Memory B cell (primary cell): ENCODE results near the gene DPP8.

Experiments
- ATAC-seq: fragments of 150-1000 bp; cut with Tn5 transposase; 2 replicates; pipeline ENCODE4 v1.10.0; 2021; ENCODE audit warnings: low read depth, mild to moderate bottlenecking, moderate library complexity
- DNase-seq, 2 donors: peaks; one replicate each; pipeline ENCODE4 v3.0.0; 2022; ENCODE audit warnings: low spot score in 2 of 2
- H3K27ac Mint-ChIP-seq: one replicate; pipeline ENCODE4 v1.8.0; 2022; ENCODE audit warnings: mild to moderate bottlenecking, moderate library complexity, mixed read lengths
- H3K27me3 Mint-ChIP-seq: one replicate; pipeline ENCODE4 v1.8.0; 2022; ENCODE audit warnings: mixed read lengths
- H3K36me3 Mint-ChIP-seq: one replicate; pipeline ENCODE4 v1.8.0; 2022; ENCODE audit warnings: mild to moderate bottlenecking, mixed read lengths
- H3K4me1 Mint-ChIP-seq: one replicate; pipeline ENCODE4 v1.8.0; 2022; ENCODE audit warnings: mixed read lengths
- H3K4me3 Mint-ChIP-seq: one replicate; pipeline ENCODE4 v1.8.0; 2022; ENCODE audit warnings: mild to moderate bottlenecking, moderate library complexity, mixed read lengths
- H3K9me3 Mint-ChIP-seq: one replicate; pipeline ENCODE4 v1.8.0; 2022; ENCODE audit warnings: mixed read lengths

The DPP8 gene

DNA sequence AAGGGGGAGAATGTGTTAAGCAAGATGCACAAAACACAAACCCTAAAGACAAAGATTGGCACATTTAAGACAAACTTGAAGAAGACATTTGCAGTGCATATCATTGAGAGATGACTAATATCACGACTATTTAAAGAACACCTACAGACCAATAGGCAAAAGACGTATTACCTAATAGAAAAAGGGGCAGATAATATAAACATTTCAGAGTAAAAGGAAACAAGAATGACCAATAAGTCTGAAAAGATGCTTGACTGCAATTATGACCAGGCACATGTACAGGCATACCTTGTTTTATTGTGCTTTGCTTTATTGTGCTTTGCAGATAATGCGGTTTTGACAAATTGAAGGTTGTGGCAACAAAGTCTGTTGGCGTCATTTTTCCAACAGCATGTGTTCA is 17.7 kb upstream of the DPP8 start:
- Mint-ChIP-seq H3K27ac (no peak overlapping the region), H3K9me3 (no peaks in the 10 kb centered on the region)

DNA sequence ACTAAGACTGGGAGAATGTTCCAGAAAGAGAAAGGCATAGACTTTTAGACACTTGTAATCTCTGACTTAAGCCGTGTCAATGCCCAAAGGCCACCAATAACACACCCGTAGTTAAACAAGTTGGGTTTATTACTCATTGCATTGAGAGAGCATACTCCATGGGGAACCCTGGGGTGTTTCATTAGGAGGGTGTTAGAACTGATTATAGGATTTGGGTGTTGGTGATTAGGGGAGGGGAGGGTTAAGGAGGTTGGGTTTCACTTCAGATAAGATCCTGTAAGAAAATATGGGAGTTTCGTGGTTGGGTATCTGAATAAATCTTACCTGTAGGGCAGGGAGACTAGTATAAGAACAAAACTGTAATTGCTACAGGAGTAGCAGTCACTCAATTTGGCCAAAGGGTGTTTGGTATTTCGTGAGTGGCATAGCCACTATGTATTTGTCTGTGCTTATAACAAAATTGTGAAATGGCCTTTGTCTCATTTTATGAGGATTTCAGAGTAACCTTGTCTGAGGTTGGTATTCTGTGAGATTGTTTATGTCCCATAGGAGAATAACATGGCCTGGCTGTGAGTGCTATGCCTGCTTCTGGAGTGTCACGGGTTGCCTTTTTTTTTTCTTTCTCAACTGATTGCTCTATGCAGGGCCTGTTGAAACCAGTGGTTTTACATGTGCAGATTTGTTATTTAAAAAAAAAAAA is 15.7 kb upstream of the DPP8 start:
- ATAC-seq (no peak), DNase-seq (no peak)
- Mint-ChIP-seq H3K36me3 (no peaks in the 10 kb centered on the region), H3K9me3 (no peaks in the 10 kb centered on the region), H3K27me3 (no peaks in the 10 kb centered on the region), H3K4me3 (no peak overlapping the region), H3K4me1 (peaks cover 25% of the 10 kb centered on the region), H3K27ac (peak overlapping the region; percentile 5)

More for the DNA sequence above, 17.7 kb upstream of the DPP8 start:
- Mint-ChIP-seq H3K27me3 (no peaks in the 10 kb centered on the region), H3K4me3 (no peak overlapping the region), H3K36me3 (no peaks in the 10 kb centered on the region), H3K4me1 (peaks cover 19% of the 10 kb centered on the region)
- DNase-seq (no peak), ATAC-seq (no peak)

DNA sequence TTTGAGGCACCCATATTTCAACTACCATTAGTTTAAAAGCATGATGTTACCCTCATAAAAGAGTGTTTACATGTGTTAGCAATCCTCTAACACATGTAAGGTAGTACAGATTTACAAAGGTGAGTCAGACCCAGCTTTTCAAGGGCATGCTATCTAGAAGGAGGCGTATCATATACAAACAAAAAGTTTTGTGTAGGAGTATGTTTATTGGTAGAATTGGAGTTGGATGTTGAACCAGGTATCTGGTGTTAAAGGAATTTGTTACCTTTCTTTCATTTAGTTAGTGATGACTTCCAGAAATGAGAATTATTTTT is 15.2 kb upstream of the DPP8 start:
- H3K4me1 Mint-ChIP-seq = peaks cover 25% of the 10 kb centered on the region
- no peak for DNase-seq
- H3K27ac Mint-ChIP-seq = peak overlapping the region; percentile 5
- no peaks in the 10 kb centered on the region for H3K36me3 Mint-ChIP-seq
- no peaks in the 10 kb centered on the region for H3K27me3 Mint-ChIP-seq
- no peak for ATAC-seq
- no peaks in the 10 kb centered on the region for H3K9me3 Mint-ChIP-seq
- H3K4me3 Mint-ChIP-seq = no peak overlapping the region

DNA sequence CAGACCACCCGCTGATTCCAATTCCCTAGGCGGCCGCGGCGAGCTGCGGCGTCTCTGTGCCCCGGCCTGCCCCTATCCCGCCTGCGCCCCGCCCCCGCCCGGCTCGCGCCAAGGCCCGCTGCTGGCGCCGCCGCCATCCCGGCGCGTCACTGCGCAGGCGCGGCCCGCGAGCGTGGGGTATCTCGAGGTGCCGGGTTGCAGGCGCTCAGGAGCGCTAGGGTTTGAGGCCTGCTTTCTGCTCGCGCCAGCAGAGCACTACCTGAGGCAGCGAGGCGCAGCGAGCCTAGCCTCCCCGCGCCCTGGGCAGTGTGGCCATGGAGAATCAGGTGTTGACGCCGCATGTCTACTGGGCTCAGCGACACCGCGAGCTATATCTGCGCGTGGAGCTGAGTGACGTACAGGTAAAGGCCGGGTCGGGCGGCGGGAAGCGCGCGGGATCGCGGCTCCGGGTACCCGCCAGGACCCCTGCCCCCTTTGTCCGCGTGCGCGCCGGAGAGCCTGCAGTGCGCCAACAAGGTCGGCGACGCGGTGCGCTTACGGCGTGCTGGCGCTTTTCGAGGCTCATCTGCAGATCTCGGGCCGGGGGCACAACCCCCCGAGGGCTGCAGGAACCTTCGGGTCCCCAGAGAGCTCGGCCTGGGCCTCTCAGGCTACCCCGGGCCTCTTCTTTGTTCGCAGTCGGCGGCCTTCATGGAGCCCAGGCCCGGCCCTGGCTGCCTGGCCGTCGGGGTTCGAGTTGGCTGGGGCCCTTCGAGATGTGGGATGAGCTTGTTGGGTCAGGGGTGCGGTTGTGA is 13.0 kb upstream of the DPP8 start, which contains the start of gene HACD3:
Gene HACD3, plus strand, starts transcription at position 146 of the 794 bp plus-strand sequence. Its CDS starts 169 bp downstream, at position 315.
- peaks cover 25% of the 10 kb centered on the region for H3K4me1 Mint-ChIP-seq

DNA sequence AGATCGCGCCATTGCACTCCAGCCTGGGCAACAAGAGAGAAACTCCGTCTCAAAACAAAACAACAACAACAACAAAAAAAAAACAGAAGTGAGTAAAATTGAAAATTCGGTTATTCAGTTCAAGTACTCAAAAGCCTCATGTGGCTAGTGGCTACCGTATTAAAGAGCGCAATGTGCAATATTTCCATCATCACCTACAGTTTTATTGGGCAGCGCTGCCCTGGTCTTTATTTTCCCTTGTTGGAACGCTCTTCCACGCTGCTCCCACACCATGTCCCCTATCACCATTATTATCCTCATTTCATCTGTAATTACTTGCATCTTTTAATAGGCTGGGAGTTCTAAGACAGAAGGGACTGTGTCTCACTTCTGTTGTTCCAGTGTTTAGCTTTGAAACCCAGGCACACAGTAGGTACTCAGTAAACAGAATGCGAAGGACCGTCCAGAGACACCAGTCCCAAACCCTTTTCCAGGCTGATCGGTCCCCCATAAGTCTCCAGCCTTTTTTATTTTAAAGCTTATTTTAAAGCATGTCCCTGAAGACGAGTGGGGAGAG is 12.4 kb upstream of the DPP8 start:
- peak overlapping the region; percentile 89 for H3K27ac Mint-ChIP-seq
- no peaks in the 10 kb centered on the region for H3K36me3 Mint-ChIP-seq
- peak overlapping the region; percentile 94 for H3K4me3 Mint-ChIP-seq
- peaks cover 23% of the 10 kb centered on the region for H3K4me1 Mint-ChIP-seq
- DNase-seq (no peak), ATAC-seq (peak; percentile 11)
- H3K9me3 Mint-ChIP-seq = no peaks in the 10 kb centered on the region
- no peaks in the 10 kb centered on the region for H3K27me3 Mint-ChIP-seq

More for the DNA sequence above, 13.0 kb upstream of the DPP8 start, which contains the start of gene HACD3:
- DNase-seq (peak; percentile 85), ATAC-seq (peak; percentile 96)
- peak within 1 kb of the TSS; percentile 94 for H3K4me3 Mint-ChIP-seq
- no peaks in the 10 kb centered on the region for H3K9me3 Mint-ChIP-seq
- H3K27me3 Mint-ChIP-seq = no peaks in the 10 kb centered on the region
- H3K36me3 Mint-ChIP-seq = no peaks in the 10 kb centered on the region
- peak within 1 kb of the TSS; percentile 89 for H3K27ac Mint-ChIP-seq

DNA sequence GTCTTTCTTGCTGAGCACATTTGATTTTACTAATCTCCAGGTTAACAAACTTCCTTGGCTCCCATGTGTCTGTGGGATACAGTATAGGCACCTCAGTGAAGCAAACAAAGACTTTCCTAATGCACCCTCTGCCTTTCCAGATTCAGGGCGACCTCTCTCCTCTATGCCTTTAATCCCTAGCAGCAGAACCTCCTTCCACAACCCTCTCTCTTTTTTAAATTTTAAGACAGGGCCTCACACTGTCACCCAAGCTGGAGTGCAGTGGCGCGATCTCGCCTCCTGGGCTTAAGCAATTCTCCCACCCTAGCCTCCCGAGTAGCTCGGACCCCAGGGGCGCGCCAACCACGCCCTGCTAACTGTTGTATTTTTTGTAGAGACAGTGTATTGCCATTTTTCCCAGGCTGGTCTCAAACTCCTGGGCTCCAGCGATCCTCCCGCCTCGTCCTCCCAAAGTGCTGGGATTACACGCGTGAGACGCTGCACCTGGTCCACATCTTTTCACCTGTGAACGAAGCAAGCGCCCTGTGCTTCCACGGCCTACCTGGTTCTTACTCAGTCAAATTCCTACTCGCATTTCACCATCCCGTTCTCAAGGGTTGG is 11.1 kb upstream of the DPP8 start:
- H3K4me1 Mint-ChIP-seq = peaks cover 14% of the 10 kb centered on the region
- H3K27ac Mint-ChIP-seq = no peak overlapping the region
- ATAC-seq = no peak
- no peak overlapping the region for H3K4me3 Mint-ChIP-seq
- H3K9me3 Mint-ChIP-seq = no peaks in the 10 kb centered on the region
- DNase-seq = no peak
- no peaks in the 10 kb centered on the region for H3K27me3 Mint-ChIP-seq
- H3K36me3 Mint-ChIP-seq = no peaks in the 10 kb centered on the region

DNA sequence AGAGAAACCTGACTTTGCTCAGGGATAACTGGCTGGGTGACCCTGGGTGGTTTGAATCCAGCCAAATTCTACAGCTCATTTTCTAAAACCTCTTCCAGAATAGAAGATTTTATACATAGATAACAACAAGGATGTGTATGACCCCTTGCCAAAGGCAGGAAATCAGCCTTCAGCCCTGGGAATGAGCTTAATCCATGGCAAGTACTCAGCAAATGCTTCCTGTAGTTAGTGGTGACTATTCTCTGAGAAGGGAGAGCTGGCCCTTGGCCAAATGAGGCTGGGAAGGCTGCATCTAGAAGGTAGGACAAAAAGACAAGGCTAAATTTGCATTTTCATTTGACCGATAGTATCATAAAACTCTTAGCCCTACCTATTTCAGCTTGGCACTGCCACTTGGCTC is 8.1 kb upstream of the DPP8 start:
- no peak for ATAC-seq
- Mint-ChIP-seq H3K9me3 (no peaks in the 10 kb centered on the region), H3K4me3 (no peak overlapping the region), H3K36me3 (no peaks in the 10 kb centered on the region), H3K27me3 (no peaks in the 10 kb centered on the region), H3K27ac (no peak overlapping the region), H3K4me1 (peaks cover 5% of the 10 kb centered on the region)
- DNase-seq = no peak

DNA sequence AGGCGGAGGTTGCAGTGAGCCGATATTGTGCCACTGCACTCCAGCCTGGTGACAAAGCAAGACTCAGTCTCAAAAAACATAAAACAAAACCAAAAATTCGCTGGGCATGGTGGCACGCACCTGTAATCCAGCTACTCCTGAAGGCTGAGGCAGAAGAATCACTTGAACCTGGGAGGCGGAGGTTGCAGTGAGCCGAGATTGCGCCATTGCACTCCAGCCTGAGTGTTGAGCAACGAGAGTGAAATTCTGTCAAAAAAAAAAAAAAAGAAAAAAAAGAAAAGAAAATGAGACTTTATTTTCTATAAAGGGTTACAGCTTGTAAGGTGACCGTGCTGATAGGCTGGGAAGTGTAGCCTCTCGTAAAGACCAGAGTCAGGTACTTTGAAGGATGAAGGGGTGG is 6.7 kb upstream of the DPP8 start:
- Mint-ChIP-seq H3K27me3 (no peaks in the 10 kb centered on the region), H3K9me3 (no peaks in the 10 kb centered on the region), H3K4me1 (no peaks in the 10 kb centered on the region), H3K36me3 (no peaks in the 10 kb centered on the region), H3K27ac (no peak overlapping the region), H3K4me3 (no peak overlapping the region)
- ATAC-seq (no peak), DNase-seq (no peak)

DNA sequence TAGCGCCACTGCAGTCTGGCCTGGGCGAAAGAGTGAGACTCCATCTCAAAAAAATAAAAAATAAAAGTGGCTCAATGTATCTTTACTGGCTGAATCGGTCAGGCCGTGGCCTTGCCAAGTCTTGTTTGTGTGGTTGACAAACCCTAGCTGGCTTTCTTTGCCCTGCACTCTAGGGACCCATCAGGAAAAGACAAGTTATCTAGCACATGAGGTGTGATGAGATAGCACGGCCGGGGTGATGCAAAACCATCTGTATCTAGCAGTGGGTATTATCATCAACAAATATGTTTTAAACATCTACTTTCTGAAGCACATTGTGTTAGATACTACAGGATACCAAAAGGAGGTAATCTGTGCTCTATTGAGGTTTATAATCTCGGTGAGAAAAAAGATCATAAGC is 3.9 kb upstream of the DPP8 start:
- ATAC-seq (no peak), DNase-seq (no peak)
- Mint-ChIP-seq H3K27me3 (no peaks in the 10 kb centered on the region), H3K36me3 (no peaks in the 10 kb centered on the region), H3K4me3 (no peak overlapping the region), H3K4me1 (peaks cover 7% of the 10 kb centered on the region), H3K9me3 (no peaks in the 10 kb centered on the region), H3K27ac (no peak overlapping the region)

DNA sequence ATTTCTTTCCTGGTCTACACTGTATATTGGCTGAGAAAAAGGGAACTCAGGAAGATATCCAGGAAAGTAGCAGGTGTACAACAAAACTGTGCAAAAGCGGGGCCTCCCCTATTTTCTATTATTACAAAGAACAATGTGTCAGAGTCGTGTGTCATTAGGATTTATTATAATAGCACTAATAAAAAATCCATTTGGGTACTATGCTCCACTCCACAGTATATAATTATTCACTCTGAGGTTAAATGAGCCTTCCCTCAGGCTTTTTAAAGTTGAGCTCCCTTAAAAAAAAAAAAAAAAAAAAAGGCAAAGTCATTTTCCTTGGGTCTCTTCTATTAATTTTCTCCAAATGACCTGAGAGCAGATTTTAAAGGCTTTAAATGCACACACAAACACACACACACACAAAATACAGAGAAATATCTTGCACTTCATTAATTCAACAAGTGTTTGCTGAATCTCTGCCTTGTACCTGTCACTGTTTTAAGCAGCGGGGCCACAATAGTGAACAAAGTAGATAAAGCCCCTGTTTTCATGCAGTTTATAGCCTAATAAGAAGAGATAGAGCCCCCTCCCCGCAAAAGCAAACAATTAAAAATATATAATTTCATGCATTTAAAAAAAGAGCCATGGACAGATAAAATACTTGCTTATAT is 1.3 kb upstream of the DPP8 start:
- no peak overlapping the region for H3K27ac Mint-ChIP-seq
- H3K9me3 Mint-ChIP-seq = no peaks in the 10 kb centered on the region
- H3K4me3 Mint-ChIP-seq = no peak overlapping the region
- H3K4me1 Mint-ChIP-seq = peaks cover 10% of the 10 kb centered on the region
- no peak for ATAC-seq
- no peaks in the 10 kb centered on the region for H3K36me3 Mint-ChIP-seq
- DNase-seq = no peak
- H3K27me3 Mint-ChIP-seq = no peaks in the 10 kb centered on the region

DNA sequence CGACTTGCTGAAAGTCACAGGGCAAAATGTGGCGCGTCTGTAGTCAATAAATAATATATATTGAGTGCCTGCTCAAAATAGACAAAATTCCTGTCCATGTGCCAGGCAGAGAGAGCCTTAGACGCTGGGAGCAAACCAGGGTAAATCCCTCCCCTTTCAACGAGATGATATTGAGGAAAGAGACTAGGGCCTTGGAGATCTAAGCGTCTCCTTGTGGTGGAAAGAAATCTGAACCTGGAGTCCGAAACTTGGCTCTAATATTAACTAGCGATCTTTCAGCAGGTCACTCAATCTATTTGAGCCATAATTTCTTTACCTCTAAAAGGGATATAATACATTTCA is 348 bp upstream of the DPP8 start:
- H3K27me3 Mint-ChIP-seq = no peaks in the 10 kb centered on the region
- H3K9me3 Mint-ChIP-seq = no peaks in the 10 kb centered on the region
- H3K27ac Mint-ChIP-seq = peak overlapping the region; percentile 91
- peaks cover 2% of the 10 kb centered on the region for H3K36me3 Mint-ChIP-seq
- ATAC-seq = no peak
- H3K4me3 Mint-ChIP-seq = peak overlapping the region; percentile 90
- H3K4me1 Mint-ChIP-seq = peaks cover 10% of the 10 kb centered on the region
- DNase-seq = no peak

DNA sequence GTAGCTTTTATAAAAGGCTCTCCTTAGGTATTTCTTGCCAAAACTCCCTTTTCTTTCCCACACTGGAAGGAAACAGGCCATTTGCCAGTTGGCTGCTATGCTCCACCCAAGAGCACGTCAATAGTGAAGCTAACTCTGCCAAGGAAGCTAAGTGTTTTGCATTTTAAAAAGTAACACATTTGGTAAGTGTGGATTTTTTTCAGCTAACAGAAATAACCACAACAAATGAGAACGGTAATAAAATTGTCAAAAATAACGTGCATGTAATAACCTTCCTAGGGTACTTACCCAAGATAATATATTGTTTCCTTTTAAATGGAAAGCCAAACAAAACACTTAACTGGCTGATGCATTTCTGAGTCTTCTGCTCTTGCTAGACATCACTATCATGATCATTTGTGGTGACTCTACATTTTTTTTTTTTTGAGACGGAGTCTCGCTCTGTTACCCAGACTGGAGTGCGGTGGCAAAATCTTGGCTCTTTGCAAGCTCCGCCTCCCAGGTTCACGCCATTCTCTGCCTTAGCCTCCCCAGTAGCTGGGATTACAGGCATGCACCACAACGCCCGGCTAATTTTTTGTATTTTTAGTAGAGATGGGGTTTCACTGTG is 4.6 kb downstream of the DPP8 start:
- Mint-ChIP-seq H3K4me1 (peaks cover 13% of the 10 kb centered on the region), H3K9me3 (no peaks in the 10 kb centered on the region), H3K36me3 (peaks cover 9% of the 10 kb centered on the region), H3K4me3 (no peak overlapping the region), H3K27ac (no peak overlapping the region), H3K27me3 (no peaks in the 10 kb centered on the region)
- ATAC-seq (no peak), DNase-seq (no peak)

DNA sequence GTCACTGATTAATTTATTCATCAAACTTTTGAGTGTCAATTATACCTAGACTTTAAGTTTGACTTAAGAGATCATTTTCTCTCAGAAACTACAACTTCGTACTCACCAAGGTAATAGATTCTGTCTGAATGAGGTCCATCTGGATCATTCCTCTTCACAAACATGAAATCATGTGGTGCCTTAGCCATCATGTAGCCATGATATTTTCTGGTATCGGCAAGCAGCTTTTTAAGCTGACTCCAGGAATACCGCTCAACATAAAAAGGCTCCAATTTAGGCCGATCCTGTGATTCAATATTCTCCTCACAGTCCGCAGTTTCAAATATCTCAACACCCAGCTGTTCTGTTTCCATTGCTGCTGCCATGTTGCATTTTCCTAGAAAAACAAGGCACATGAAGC is 5.3 kb downstream of the DPP8 start:
- no peaks in the 10 kb centered on the region for H3K9me3 Mint-ChIP-seq
- no peak overlapping the region for H3K4me3 Mint-ChIP-seq
- no peak overlapping the region for H3K27ac Mint-ChIP-seq
- DNase-seq (no peak), ATAC-seq (no peak)
- peaks cover 9% of the 10 kb centered on the region for H3K36me3 Mint-ChIP-seq
- H3K27me3 Mint-ChIP-seq = no peaks in the 10 kb centered on the region
- H3K4me1 Mint-ChIP-seq = peaks cover 10% of the 10 kb centered on the region
